B cell (primary cell): ENCODE measurements around the gene JMJD8. TPM values are rescaled to one million over a fixed set of nuclear protein-coding genes. Genes with fewer than 3 reads are reported as not detected.

Source experiments
- ATAC-seq: fragments of 200-7000 bp; cut with Tn5 transposase; one replicate; pipeline ENCODE4 v1.10.0; 2021; ENCODE audit warnings: low read depth, mild to moderate bottlenecking, moderate number of reproducible peaks, moderate library complexity
- CTCF ChIA-PET: fragments of 350-600 bp; sonication (Branson Sonifier 250); formaldehyde crosslinking; loops from one replicate; lab custom pipeline; 2021; ENCODE audit warnings: antibody characterized with exemption, inconsistent platforms; lab: Charles Lee
- POLR2A ChIA-PET: fragments of 350-600 bp; sonication (Branson Sonifier 250); formaldehyde crosslinking; loops from one replicate; lab custom pipeline; 2021; ENCODE audit warnings: antibody characterized with exemption; lab: Charles Lee
- DNase-seq: peaks from one replicate; pipeline ENCODE4 v3.0.0; 2013
- H2AFZ ChIP-seq: 2 replicates; pipeline ENCODE4 v1.6.1; 2012; ENCODE audit warnings: mild to moderate bottlenecking, low read depth, low read length; ENCODE audit not compliant: insufficient read depth, poor library complexity, severe bottlenecking
- H3K27ac ChIP-seq, 2 donors: 1 replicate in 1 of 2; 2 replicates in 1 of 2; pipeline ENCODE4 v1.5.1; 2012 to 2013; ENCODE audit warnings: low read length in 2 of 2, mild to moderate bottlenecking in 2 of 2, moderate library complexity in 1 of 2
- H3K27me3 ChIP-seq, 4 experiments: fragments of 200-600 bp in 1 of 4; sonication (generic) in 1 of 4; replicated peaks in 1 of 4; 1 replicate in 2 of 4; 2 replicates in 2 of 4; pipeline versions ENCODE4 v1.6.1 to v1.7.0; 2013 to 2016; ENCODE audit warnings: low read length in 3 of 4, mild to moderate bottlenecking in 2 of 4, mixed read lengths in 1 of 4, moderate library complexity in 1 of 4; ENCODE audit not compliant: insufficient read depth in 4 of 4, control insufficient read depth in 3 of 4; ENCODE audit errors: control extremely low read depth in 1 of 4
- H3K36me3 ChIP-seq, 2 experiments: replicated peaks in 1 of 2; 1 replicate in 1 of 2; 2 replicates in 1 of 2; pipeline versions ENCODE4 v1.6.1 to v1.7.1; 2013; ENCODE audit warnings: low read length in 1 of 2; ENCODE audit not compliant: insufficient read depth in 2 of 2, control insufficient read depth in 1 of 2; ENCODE audit errors: control extremely low read depth in 1 of 2, extremely low read depth in 1 of 2
- H3K4me1 ChIP-seq, 2 donors: fragments of 200-600 bp in 1 of 2; sonication (generic) in 1 of 2; 1 replicate in 1 of 2; 2 replicates in 1 of 2; pipeline versions ENCODE4 v1.5.1 to v1.6.1; 2013 to 2017; ENCODE audit warnings: low read length in 2 of 2; ENCODE audit not compliant: control insufficient read depth in 2 of 2, insufficient read depth in 2 of 2
- H3K4me2 ChIP-seq: replicated peaks from 2 replicates; pipeline ENCODE3; 2012; ENCODE audit warnings: mild to moderate bottlenecking, low read depth, low read length; ENCODE audit not compliant: poor library complexity, severe bottlenecking
- H3K4me3 ChIP-seq, 5 experiments: fragments of 200-600 bp in 1 of 5; sonication (generic) in 1 of 5; 1 replicate in 3 of 5; 2 replicates in 2 of 5; pipeline versions ENCODE4 v1.5.1 to v1.7.0; 2011 to 2016; ENCODE audit warnings: low read length in 4 of 5, mild to moderate bottlenecking in 4 of 5, low read depth in 2 of 5, control low read depth in 1 of 5, moderate library complexity in 1 of 5; ENCODE audit not compliant: insufficient read depth in 1 of 5; ENCODE audit errors: control extremely low read depth in 1 of 5, extremely low read depth in 1 of 5
- H3K79me2 ChIP-seq: fragments of 200-600 bp; sonication (generic); one replicate; pipeline ENCODE4 v1.6.0; 2016; ENCODE audit warnings: low read length; ENCODE audit not compliant: control insufficient read depth, insufficient read depth
- H3K9ac ChIP-seq: fragments of 200-600 bp; sonication (generic); 2 replicates; pipeline ENCODE4 v1.6.1; 2017; ENCODE audit warnings: mild to moderate bottlenecking, low read length, moderate library complexity
- H3K9me3 ChIP-seq, 3 donors: one replicate each; pipeline versions ENCODE4 v1.6.1 to v1.7.1; 2013; ENCODE audit warnings: low read length in 2 of 3; ENCODE audit not compliant: control insufficient read depth in 2 of 3, insufficient read depth in 1 of 3; ENCODE audit errors: control extremely low read depth in 1 of 3
- H4K20me1 ChIP-seq: 2 replicates; pipeline ENCODE4 v1.6.0; 2012; ENCODE audit warnings: mild to moderate bottlenecking, low read length; ENCODE audit not compliant: insufficient read depth, control insufficient read depth, poor library complexity, severe bottlenecking
- H3K27ac Mint-ChIP-seq: one replicate; pipeline ENCODE4 v1.8.0; 2021; ENCODE audit warnings: mixed read lengths
- H3K27me3 Mint-ChIP-seq: one replicate; pipeline ENCODE4 v1.8.0; 2021; ENCODE audit warnings: mixed read lengths
- H3K4me1 Mint-ChIP-seq: one replicate; pipeline ENCODE4 v1.8.0; 2021; ENCODE audit warnings: mixed read lengths
- H3K4me3 Mint-ChIP-seq: one replicate; pipeline ENCODE4 v1.8.0; 2021; ENCODE audit warnings: mixed read lengths
- H3K9me3 Mint-ChIP-seq: one replicate; pipeline ENCODE4 v1.8.0; 2022; ENCODE audit warnings: mixed read lengths; ENCODE audit not compliant: insufficient read depth
- EZH2 ChIP-seq: IDR thresholded peaks from 2 replicates; pipeline ENCODE4 v1.6.1; 2012; ENCODE audit warnings: borderline replicate concordance, low read depth, mild to moderate bottlenecking, moderate library complexity, low read length; ENCODE audit not compliant: insufficient read depth, poor library complexity, severe bottlenecking
- WGBS: methylation state at CpG from one replicate; pipeline ENCODE4 v1.1.5; 2013; ENCODE audit warnings: missing lambda C conversion rate; ENCODE audit not compliant: insufficient coverage; 5-methylcytosine and 5-hydroxymethylcytosine counted together
- intact Hi-C: fragments of 100-400 bp; cut with micrococcal nuclease; formaldehyde crosslinking; loops from one replicate; pipeline ENCODE4 v1.10.0; 2022
- polyA plus RNA-seq: library from polyadenylated mRNA; depleted of rRNA; stranded (reverse); fragments of >200 nt; gene quantifications from 2 replicates; pipeline ENCODE4 v1.2.3, GENCODE V29; 2012
- total RNA-seq, 2 donors: library from RNA; stranded (reverse); fragments of 120-200 nt in 1 of 2; gene quantifications; 1 replicate in 1 of 2; 2 replicates in 1 of 2; pipeline versions ENCODE4 v1.2.3 to v1.2.4, GENCODE V29; 2013 to 2022
- TF ChIP-seq, protein P1 (sequence below): fragments of 200-600 bp; IDR thresholded peaks from one replicate; pipeline ENCODE4 v1.8.0; 2022; ENCODE audit warnings: antibody characterized with exemption, mild to moderate bottlenecking

Gene JMJD8
- total and polyA plus RNA-seq, 2 donors (not counting 1 experiment from before 2014, with no cell fraction given) = 46.3 to 69.3 TPM

DNA sequence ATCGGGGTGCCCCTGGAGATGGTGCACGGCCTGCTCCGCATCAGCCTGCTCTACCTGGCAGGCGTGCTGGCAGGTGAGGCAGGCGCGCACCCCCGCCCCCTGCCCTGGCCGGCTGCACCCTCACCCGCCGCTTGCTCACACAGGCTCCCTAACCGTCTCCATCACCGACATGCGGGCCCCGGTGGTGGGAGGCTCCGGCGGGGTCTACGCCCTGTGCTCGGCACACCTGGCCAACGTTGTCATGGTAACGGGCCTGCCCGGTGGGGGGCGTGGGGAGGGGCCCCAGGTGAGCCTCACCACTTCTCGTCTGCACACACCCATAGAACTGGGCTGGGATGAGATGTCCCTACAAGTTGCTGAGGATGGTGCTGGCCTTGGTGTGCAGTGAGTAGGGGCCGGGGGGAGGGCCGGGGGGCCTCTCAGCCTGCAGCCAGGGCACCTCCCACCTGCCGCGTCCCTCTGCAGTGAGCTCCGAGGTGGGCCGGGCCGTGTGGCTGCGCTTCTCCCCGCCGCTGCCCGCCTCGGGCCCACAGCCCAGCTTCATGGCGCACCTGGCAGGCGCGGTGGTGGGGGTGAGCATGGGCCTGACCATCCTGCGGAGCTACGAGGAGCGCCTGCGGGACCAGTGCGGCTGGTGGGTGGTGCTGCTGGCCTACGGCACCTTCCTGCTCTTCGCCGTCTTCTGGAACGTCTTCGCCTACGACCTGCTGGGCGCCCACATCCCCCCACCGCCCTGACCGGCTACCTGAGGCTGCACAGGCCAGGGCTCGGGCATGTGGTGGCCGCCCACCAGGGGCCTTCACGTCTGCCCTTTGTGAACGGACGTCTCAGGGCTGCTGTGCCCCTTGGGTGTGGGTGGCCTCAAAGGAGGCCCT lies 6.6 kb downstream of the JMJD8 start:
- Mint-ChIP-seq H3K4me1 (peaks cover 39% of the 10 kb centered on the region), H3K27me3 (peaks cover 6% of the 10 kb centered on the region), H3K4me3 (no peak overlapping the region), H3K9me3 (no peaks in the 10 kb centered on the region), H3K27ac (no peak overlapping the region)
- Histone ChIP-seq H3K79me2 (peaks cover 18% of the 10 kb centered on the region), H3K4me3 (no peak overlapping the region), H4K20me1 (peaks cover 19% of the 10 kb centered on the region), H3K27me3 (peaks cover 0 to 25% (median 11%) of the 10 kb centered on the region in 4 experiments), H3K36me3 (peaks cover 0 to 18% of the 10 kb centered on the region in 2 experiments), H2AFZ (no peak overlapping the region), H3K4me2 (peak overlapping the region; percentile 12), H3K9ac (no peak overlapping the region), H3K9me3 (peaks cover 0 to 7% (median 0%) of the 10 kb centered on the region in 3 donors), H3K4me1 (peaks cover 22 to 49% of the 10 kb centered on the region in 2 donors), H3K27ac (no peak overlapping the region)
- ChIA-PET POLR2A (no interaction called here), CTCF (no interaction called here)
- DNase-seq (no peak), ATAC-seq (no peak)
- TF ChIP-seq, protein P1, sequence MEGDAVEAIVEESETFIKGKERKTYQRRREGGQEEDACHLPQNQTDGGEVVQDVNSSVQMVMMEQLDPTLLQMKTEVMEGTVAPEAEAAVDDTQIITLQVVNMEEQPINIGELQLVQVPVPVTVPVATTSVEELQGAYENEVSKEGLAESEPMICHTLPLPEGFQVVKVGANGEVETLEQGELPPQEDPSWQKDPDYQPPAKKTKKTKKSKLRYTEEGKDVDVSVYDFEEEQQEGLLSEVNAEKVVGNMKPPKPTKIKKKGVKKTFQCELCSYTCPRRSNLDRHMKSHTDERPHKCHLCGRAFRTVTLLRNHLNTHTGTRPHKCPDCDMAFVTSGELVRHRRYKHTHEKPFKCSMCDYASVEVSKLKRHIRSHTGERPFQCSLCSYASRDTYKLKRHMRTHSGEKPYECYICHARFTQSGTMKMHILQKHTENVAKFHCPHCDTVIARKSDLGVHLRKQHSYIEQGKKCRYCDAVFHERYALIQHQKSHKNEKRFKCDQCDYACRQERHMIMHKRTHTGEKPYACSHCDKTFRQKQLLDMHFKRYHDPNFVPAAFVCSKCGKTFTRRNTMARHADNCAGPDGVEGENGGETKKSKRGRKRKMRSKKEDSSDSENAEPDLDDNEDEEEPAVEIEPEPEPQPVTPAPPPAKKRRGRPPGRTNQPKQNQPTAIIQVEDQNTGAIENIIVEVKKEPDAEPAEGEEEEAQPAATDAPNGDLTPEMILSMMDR = no peak
- no peak for TF ChIP-seq EZH2
- intact Hi-C loops = loop anchor here (2.0 to 5.0 kb wide), 2 partner anchors 89 to 1000 kb away; partner anchors contain the start of gene JPT2
- 76% methylated on average over 53 of the region's 57 CpGs for WGBS

DNA sequence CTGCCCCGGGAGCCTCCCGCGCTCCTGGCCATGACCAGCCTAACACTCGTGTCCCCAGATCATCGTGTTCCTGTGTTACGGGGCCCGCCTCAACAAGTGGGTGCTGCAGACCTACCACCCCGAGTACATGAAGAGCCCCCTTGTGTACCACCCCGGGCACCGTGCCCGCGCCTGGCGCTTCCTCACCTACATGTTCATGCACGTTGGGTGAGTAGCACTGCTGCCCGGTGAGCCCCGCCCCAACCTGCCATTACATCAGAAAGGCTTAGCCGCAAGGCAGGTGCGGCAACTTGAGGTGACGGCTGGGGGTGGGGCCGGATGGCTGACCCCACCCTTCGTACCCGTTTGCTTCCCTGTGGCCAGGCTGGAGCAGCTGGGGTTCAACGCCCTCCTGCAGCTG lies 7.2 kb downstream of the JMJD8 start:
- H3K9me3 Mint-ChIP-seq = no peaks in the 10 kb centered on the region
- TF ChIP-seq, protein P1 = no peak
- no peak for TF ChIP-seq EZH2

More for the DNA sequence above, 7.2 kb downstream of the JMJD8 start:
- ATAC-seq (no peak), DNase-seq (peak; percentile 56)
- no peak overlapping the region for H3K27ac Mint-ChIP-seq
- H3K9me3 ChIP-seq = peaks cover 0 to 7% (median 0%) of the 10 kb centered on the region in 3 donors
- POLR2A ChIA-PET = no interaction called here
- H3K36me3 ChIP-seq = peaks cover 0 to 17% of the 10 kb centered on the region in 2 experiments
- peaks cover 0 to 25% (median 11%) of the 10 kb centered on the region in 4 experiments for H3K27me3 ChIP-seq
- H3K4me1 Mint-ChIP-seq = peaks cover 35% of the 10 kb centered on the region
- intact Hi-C loops = loop anchor here (5.0 kb wide), 1 partner anchor 1000 kb away; the partner anchor contains the start of gene JPT2
- peaks cover 6% of the 10 kb centered on the region for H3K27me3 Mint-ChIP-seq
- no peak overlapping the region for H3K27ac ChIP-seq
- 77% methylated on average over 23 of the region's 23 CpGs for WGBS
- CTCF ChIA-PET = no interaction called here
- H4K20me1 ChIP-seq = peaks cover 13% of the 10 kb centered on the region
- H3K4me3 Mint-ChIP-seq = no peak overlapping the region
- H3K9ac ChIP-seq = no peak overlapping the region
- peaks cover 12% of the 10 kb centered on the region for H3K79me2 ChIP-seq
- H3K4me1 ChIP-seq = peaks cover 22 to 45% of the 10 kb centered on the region in 2 donors
- peak overlapping the region; percentile 12 for H3K4me2 ChIP-seq
- H3K4me3 ChIP-seq = no peak overlapping the region
- no peak overlapping the region for H2AFZ ChIP-seq
